Trophoblast cell (in vitro differentiated cells and primary cell): Measurements from ENCODE around the gene USP51.
"Not testable (repeated sequence)": the region's sequence is repeated elsewhere in the genome, so short reads cannot be mapped to it uniquely, and the experiment has no call there.

Experiments used
- DNase-seq, 2 donors: peaks; one replicate each; pipeline ENCODE4 v3.0.0-alpha.2; 2016
- H2AFZ ChIP-seq: 2 replicates; pipeline ENCODE4 v1.6.1; 2013; ENCODE audit warnings: low read length, moderate library complexity, mild to moderate bottlenecking; ENCODE audit not compliant: insufficient read depth, poor library complexity
- H2AK5ac ChIP-seq: 2 replicates; pipeline ENCODE4 v1.6.1; 2013; ENCODE audit warnings: mild to moderate bottlenecking, low read length
- H2BK120ac ChIP-seq: 2 replicates; pipeline ENCODE4 v1.6.1; 2013; ENCODE audit warnings: low read length, mild to moderate bottlenecking, moderate library complexity; ENCODE audit not compliant: insufficient read depth, poor library complexity
- H2BK12ac ChIP-seq: 2 replicates; pipeline ENCODE4 v1.6.1; 2013; ENCODE audit warnings: mild to moderate bottlenecking, low read length, moderate library complexity
- H2BK5ac ChIP-seq: 2 replicates; pipeline ENCODE4 v1.6.1; 2013; ENCODE audit warnings: low read length, low read depth, moderate library complexity, mild to moderate bottlenecking; ENCODE audit not compliant: poor library complexity
- H3K14ac ChIP-seq: 2 replicates; pipeline ENCODE4 v1.6.1; 2013; ENCODE audit warnings: mild to moderate bottlenecking, low read length
- H3K18ac ChIP-seq: 2 replicates; pipeline ENCODE4 v1.6.1; 2013; ENCODE audit warnings: mild to moderate bottlenecking, low read length
- H3K23ac ChIP-seq: 2 replicates; pipeline ENCODE4 v1.6.1; 2013; ENCODE audit warnings: low read length
- H3K27ac ChIP-seq: 2 replicates; pipeline ENCODE4 v1.5.1; 2013; ENCODE audit warnings: low read depth, mild to moderate bottlenecking, inconsistent platforms, low read length, moderate library complexity
- H3K27me3 ChIP-seq: 2 replicates; pipeline ENCODE4 v1.6.1; 2013; ENCODE audit warnings: inconsistent platforms, mild to moderate bottlenecking, low read length, moderate library complexity; ENCODE audit not compliant: insufficient read depth
- H3K36me3 ChIP-seq, 2 experiments: 1 replicate in 1 of 2; 2 replicates in 1 of 2; pipeline ENCODE4 v1.6.1; 2013; ENCODE audit warnings: low read length in 2 of 2, mild to moderate bottlenecking in 2 of 2, moderate library complexity in 1 of 2; ENCODE audit not compliant: insufficient read depth in 2 of 2, control insufficient read depth in 1 of 2
- H3K4ac ChIP-seq: 2 replicates; pipeline ENCODE4 v1.6.1; 2013; ENCODE audit warnings: low read depth, mild to moderate bottlenecking, low read length, moderate library complexity
- H3K4me1 ChIP-seq, 2 experiments: 1 replicate in 1 of 2; 2 replicates in 1 of 2; pipeline ENCODE4 v1.6.1; 2013; ENCODE audit warnings: low read length in 2 of 2, mild to moderate bottlenecking in 2 of 2, moderate library complexity in 1 of 2; ENCODE audit not compliant: insufficient read depth in 2 of 2, control insufficient read depth in 1 of 2
- H3K4me2 ChIP-seq: 2 replicates; pipeline ENCODE4 v1.6.1; 2013; ENCODE audit warnings: inconsistent platforms, mild to moderate bottlenecking, low read length, moderate library complexity
- H3K4me3 ChIP-seq: 2 replicates; pipeline ENCODE4 v1.5.1; 2013; ENCODE audit warnings: mild to moderate bottlenecking, low read depth, low read length, inconsistent platforms
- H3K79me1 ChIP-seq: one replicate; pipeline ENCODE4 v1.6.1; 2013; ENCODE audit warnings: low read length
- H3K79me2 ChIP-seq: 2 replicates; pipeline ENCODE4 v1.6.1; 2013; ENCODE audit warnings: low read length, mild to moderate bottlenecking; ENCODE audit not compliant: control insufficient read depth, insufficient read depth, poor library complexity
- H3K9ac ChIP-seq: 2 replicates; pipeline ENCODE4 v1.6.1; 2013; ENCODE audit warnings: mild to moderate bottlenecking, low read length
- H3K9me3 ChIP-seq: 2 replicates; pipeline ENCODE4 v1.6.1; 2013; ENCODE audit warnings: low read depth, mild to moderate bottlenecking, control low read depth, inconsistent platforms, low read length; ENCODE audit not compliant: insufficient read depth
- H4K12ac ChIP-seq: 2 replicates; pipeline ENCODE4 v1.6.1; 2013; ENCODE audit warnings: low read depth, mild to moderate bottlenecking, low read length, moderate library complexity
- H4K8ac ChIP-seq: 2 replicates; pipeline ENCODE4 v1.6.1; 2013; ENCODE audit warnings: low read depth, mild to moderate bottlenecking, low read length, moderate library complexity
- H4K91ac ChIP-seq: one replicate; pipeline ENCODE4 v1.6.1; 2013; ENCODE audit warnings: low read depth, mild to moderate bottlenecking, low read length, moderate library complexity
- WGBS: extraction: QIAGEN DNeasy Blood & Tissue Kit; methylation state at CpG from one replicate; pipeline ENCODE4 v1.1.7; 2013; ENCODE audit warnings: missing lambda C conversion rate; ENCODE audit not compliant: insufficient read length, insufficient coverage; ENCODE audit errors: extremely low coverage; 5-methylcytosine and 5-hydroxymethylcytosine counted together

USP51 gene

GRCh38 chrX:55521687-55522086, 32.0 kb upstream of the USP51 start:
- Histone ChIP-seq H4K91ac (no peak overlapping the region), H3K23ac (no peak overlapping the region), H3K79me2 (no peaks in the 10 kb centered on the region), H4K8ac (no peak overlapping the region), H3K79me1 (no peaks in the 10 kb centered on the region), H3K36me3 (no peaks in the 10 kb centered on the region), H3K9ac (no peak overlapping the region), H3K4ac (no peak overlapping the region), H4K12ac (no peak overlapping the region), H3K4me3 (no peak overlapping the region), H3K27me3 (no peaks in the 10 kb centered on the region), H2BK12ac (no peak overlapping the region), H3K9me3 (no peaks in the 10 kb centered on the region), H3K14ac (no peak overlapping the region), H2BK120ac (no peak overlapping the region), H3K4me1 (no peaks in the 10 kb centered on the region), H3K18ac (no peak overlapping the region), H2AK5ac (no peak overlapping the region), H2BK5ac (no peak overlapping the region), H2AFZ (no peak overlapping the region), H3K4me2 (no peak overlapping the region), H3K27ac (no peak overlapping the region)
- no CpG with 5 or more reads among the region's 3 CpGs for WGBS
- no peak for DNase-seq

DNA sequence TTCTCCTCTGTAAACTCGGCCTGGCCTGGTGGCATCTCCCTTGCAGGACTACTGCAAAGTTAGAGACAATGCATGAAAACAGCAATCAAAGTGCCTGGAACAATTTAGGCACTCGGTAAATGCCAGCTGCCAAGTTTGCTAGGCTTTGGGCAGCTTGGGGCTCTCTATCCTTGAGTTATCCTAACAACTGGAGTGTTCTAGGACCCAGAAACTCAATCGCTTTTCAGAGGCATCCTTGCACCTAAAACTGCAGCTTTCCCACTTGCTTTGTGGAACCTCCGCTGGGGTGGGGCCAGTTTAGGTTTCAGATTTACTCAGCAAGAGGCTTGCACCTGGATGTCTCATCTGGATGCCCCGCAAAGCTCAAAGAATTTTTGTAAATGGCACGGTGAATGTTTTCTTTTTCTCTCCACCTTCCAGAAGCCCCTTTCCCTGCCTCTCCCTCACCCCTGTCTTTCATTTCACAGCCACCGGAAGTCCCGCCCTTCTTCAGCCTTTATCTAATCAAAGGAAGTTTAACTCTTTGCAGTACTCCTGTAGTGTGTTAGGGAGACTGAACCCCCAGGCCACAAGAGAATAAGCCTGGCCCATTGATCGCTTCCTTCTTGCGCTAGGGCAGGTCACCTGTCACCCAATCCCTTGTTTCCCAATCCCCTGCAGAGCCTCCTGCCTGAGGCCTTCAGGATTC, 27.3 kb upstream of the USP51 start:
- H4K91ac ChIP-seq, H3K4me3 ChIP-seq, H3K4me1 ChIP-seq, H2BK120ac ChIP-seq, H3K14ac ChIP-seq, H2BK12ac ChIP-seq, H2AFZ ChIP-seq, H3K36me3 ChIP-seq, H3K27me3 ChIP-seq, H2AK5ac ChIP-seq, H3K18ac ChIP-seq, DNase-seq, H3K9ac ChIP-seq, H3K79me2 ChIP-seq, H3K27ac ChIP-seq, H3K4me2 ChIP-seq, H4K8ac ChIP-seq, H3K4ac ChIP-seq, H3K79me1 ChIP-seq, H4K12ac ChIP-seq, H3K23ac ChIP-seq, H2BK5ac ChIP-seq, H3K9me3 ChIP-seq: not testable (repeated sequence)
- no CpG with 5 or more reads among the region's 10 CpGs for whole genome bisulfite sequencing

DNA sequence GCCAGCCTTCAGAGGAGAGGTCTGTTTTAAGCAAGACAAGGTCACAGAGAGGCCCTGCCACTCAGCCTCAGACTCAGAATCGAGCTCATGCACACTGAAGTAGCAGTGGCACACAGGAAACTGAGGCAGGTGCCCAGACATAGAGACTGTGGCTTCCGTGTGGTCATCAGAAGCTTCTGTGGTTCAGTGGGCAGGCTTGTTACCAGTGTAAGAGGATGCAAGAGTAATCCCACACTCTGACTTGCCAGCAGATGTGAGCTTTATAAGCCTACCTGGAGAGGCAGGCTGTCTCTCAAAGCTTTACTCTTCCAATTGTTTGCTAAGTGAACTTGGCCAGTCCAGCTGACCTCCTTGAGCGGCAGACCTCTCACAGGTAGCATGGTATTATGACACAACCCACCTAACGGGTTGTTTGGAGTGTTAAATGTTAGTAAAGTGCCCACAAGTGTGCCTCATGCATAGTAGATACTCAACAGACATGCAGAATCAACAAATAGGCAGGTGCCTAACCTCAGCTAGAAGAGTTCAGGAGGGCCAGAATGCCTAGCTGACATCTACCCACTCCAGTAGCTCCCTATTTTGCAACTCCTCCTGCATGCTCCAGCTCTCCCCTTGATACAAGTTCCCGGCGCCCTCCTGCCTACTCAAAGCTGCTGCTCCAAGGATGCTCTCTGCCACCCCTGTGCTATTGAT, 23.5 kb upstream of the USP51 start:
- H2AK5ac ChIP-seq, H3K27me3 ChIP-seq, H3K4me3 ChIP-seq, H2BK12ac ChIP-seq, H3K14ac ChIP-seq, H3K18ac ChIP-seq, H3K27ac ChIP-seq, DNase-seq, H3K4me1 ChIP-seq, H3K79me2 ChIP-seq, H3K36me3 ChIP-seq, H4K8ac ChIP-seq, H4K12ac ChIP-seq, H2BK120ac ChIP-seq, H2AFZ ChIP-seq, H3K23ac ChIP-seq, H3K9ac ChIP-seq, H3K4me2 ChIP-seq, H3K4ac ChIP-seq, H3K79me1 ChIP-seq, H3K9me3 ChIP-seq, H2BK5ac ChIP-seq, H4K91ac ChIP-seq: not testable (repeated sequence)
- WGBS, result no CpG with 5 or more reads among the region's 6 CpGs

DNA sequence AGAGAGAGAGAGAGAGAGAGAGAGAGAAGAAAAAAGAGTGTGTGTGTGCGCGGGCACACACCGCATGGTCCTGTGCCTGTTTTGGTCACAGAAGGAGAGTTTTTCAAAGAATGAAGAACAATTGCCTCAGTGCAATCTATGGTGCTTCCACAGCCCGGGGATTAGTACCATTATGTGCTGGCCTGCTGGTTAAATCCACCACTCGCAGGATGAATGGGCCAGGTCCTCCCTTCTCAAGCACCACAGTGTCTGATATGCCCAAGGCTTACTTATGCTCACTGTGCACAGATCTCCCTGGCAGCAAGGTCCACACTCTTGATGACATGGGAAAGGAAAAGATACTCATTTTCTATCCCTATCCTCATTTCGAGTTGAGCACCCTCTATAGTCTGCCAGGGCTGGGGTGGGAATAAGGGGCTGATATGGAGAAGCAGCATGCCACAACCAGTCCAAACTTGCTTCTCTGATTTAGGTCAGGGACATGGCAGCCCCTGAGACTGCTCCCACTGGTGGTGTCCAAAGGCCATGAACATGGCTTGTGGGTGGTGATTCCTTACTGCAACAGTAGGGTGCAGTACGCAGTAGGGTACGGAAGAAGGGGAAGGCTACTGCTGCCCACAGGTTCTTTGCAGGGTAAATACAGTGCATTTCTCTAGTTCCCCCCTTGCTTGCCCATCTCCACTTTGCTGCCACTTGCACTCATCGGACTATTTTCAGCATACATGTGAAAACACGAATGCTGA, 18.9 kb upstream of the USP51 start:
- H4K91ac ChIP-seq, result not testable (repeated sequence)

More for the DNA sequence above, 18.9 kb upstream of the USP51 start:
- not testable (repeated sequence) for H2AFZ ChIP-seq, H3K4me2 ChIP-seq, H3K4me3 ChIP-seq, H3K79me1 ChIP-seq, H2BK120ac ChIP-seq, H3K36me3 ChIP-seq, H4K12ac ChIP-seq, H3K4me1 ChIP-seq, H2BK12ac ChIP-seq, H2BK5ac ChIP-seq, H3K9me3 ChIP-seq, H3K18ac ChIP-seq, H3K9ac ChIP-seq, H2AK5ac ChIP-seq, DNase-seq, H3K27ac ChIP-seq, H3K79me2 ChIP-seq, H3K27me3 ChIP-seq, H3K14ac ChIP-seq, H4K8ac ChIP-seq, H3K23ac ChIP-seq, H3K4ac ChIP-seq
- no CpG with 5 or more reads among the region's 10 CpGs for WGBS
